ENCODE measurements around the gene SLC4A4.

GRCh38 chr4:71616168-71616811, 277.5 kb downstream of the SLC4A4 start:
- TF ChIP-seq CTCF (IDR thresholded peaks at IDR 0.05) = no peak
- TF ChIP-seq POLR2A (IDR thresholded peaks at IDR 0.05) = no peak

Measured in Peyer's patch (tissue), 4 donors.